Neural cell (in vitro differentiated cells): ENCODE results near the gene ATXN10. TPM values are rescaled to one million over a fixed set of nuclear protein-coding genes. Genes with fewer than 3 reads are reported as not detected.

ENCODE experiments used
- H2AFZ ChIP-seq: fragments of 200-600, 300-800 bp; sonication (generic), shearing (Covaris generic); 2 replicates; pipeline ENCODE4 v1.6.0; 2014; ENCODE audit warnings: low read depth, mild to moderate bottlenecking, antibody characterized with exemption, low read length, moderate library complexity
- H3F3A ChIP-seq: fragments of 200-600 bp; shearing (Covaris generic); 2 replicates; pipeline ENCODE4 v1.6.1; 2016; ENCODE audit warnings: mild to moderate bottlenecking, moderate library complexity, mixed read lengths, antibody characterized with exemption, low read length; ENCODE audit not compliant: insufficient read depth, poor library complexity, severe bottlenecking
- H3K27ac ChIP-seq: fragments of 200-600, 300-800 bp; sonication (generic), shearing (Covaris generic); 2 replicates; pipeline ENCODE4 v1.5.1; 2014; ENCODE audit warnings: mild to moderate bottlenecking, low read length, moderate library complexity
- H3K27me3 ChIP-seq: fragments of 300-800, 200-600 bp; sonication (generic), shearing (Covaris generic); 2 replicates; pipeline ENCODE4 v1.6.0; 2014; ENCODE audit warnings: mild to moderate bottlenecking, low read depth, low read length, moderate library complexity; ENCODE audit not compliant: insufficient read depth
- H3K36me3 ChIP-seq: fragments of 300-800, 200-600 bp; sonication (generic), shearing (Covaris generic); 2 replicates; pipeline ENCODE4 v1.5.1; 2014; ENCODE audit warnings: mild to moderate bottlenecking, antibody characterized with exemption, low read length, moderate library complexity; ENCODE audit not compliant: insufficient read depth
- H3K4me2 ChIP-seq: fragments of 300-800, 200-600 bp; sonication (generic), shearing (Covaris generic); 2 replicates; pipeline ENCODE4 v1.6.0; 2014; ENCODE audit warnings: mild to moderate bottlenecking, low read length
- H3K4me3 ChIP-seq: fragments of 300-800, 200-600 bp; sonication (generic), shearing (Covaris generic); 2 replicates; pipeline ENCODE4 v1.5.1; 2014; ENCODE audit warnings: mild to moderate bottlenecking, low read length, moderate library complexity
- H3K79me2 ChIP-seq: fragments of 200-600 bp; shearing (Covaris generic); replicated peaks from 2 replicates; pipeline ENCODE4 v1.6.0; 2014; ENCODE audit warnings: mild to moderate bottlenecking, low read length, moderate library complexity; ENCODE audit not compliant: insufficient read depth
- H3K9ac ChIP-seq: fragments of 300-800, 200-600 bp; sonication (generic), shearing (Covaris generic); 2 replicates; pipeline ENCODE4 v1.6.1; 2016; ENCODE audit warnings: mild to moderate bottlenecking, low read length, mixed read lengths
- H3K9me2 ChIP-seq: fragments of 200-600 bp; shearing (Covaris generic); 2 replicates; pipeline ENCODE4 v1.6.1; 2016; ENCODE audit warnings: mild to moderate bottlenecking, low read length, mixed read lengths; ENCODE audit not compliant: insufficient read depth
- H3K9me3 ChIP-seq: fragments of 200-600, 300-800 bp; sonication (generic), shearing (Covaris generic); 2 replicates; pipeline ENCODE4 v1.6.1; 2016; ENCODE audit warnings: mild to moderate bottlenecking, mixed run types, low read length, moderate library complexity, mixed read lengths
- H4K20me1 ChIP-seq: fragments of 200-600 bp; shearing (Covaris generic); 2 replicates; pipeline ENCODE4 v1.6.1; 2016; ENCODE audit warnings: mild to moderate bottlenecking, mixed run types; ENCODE audit not compliant: insufficient read depth
- CTCF ChIP-seq: fragments of 450-650 bp; IDR thresholded peaks from 2 replicates; pipeline ENCODE4 v1.5.1; 2014; ENCODE audit warnings: antibody characterized with exemption, mild to moderate bottlenecking, moderate library complexity; ENCODE audit not compliant: poor library complexity, severe bottlenecking
- EP300 ChIP-seq: fragments of 450-650 bp; conservative IDR thresholded peaks from 2 replicates; pipeline ENCODE4 v1.6.1; 2014; ENCODE audit warnings: antibody characterized with exemption, mild to moderate bottlenecking, moderate library complexity; ENCODE audit not compliant: poor library complexity, severe bottlenecking
- EZH2 ChIP-seq: fragments of 200-600, 300-800 bp; shearing (Covaris generic), sonication (generic); IDR thresholded peaks from 2 replicates; pipeline ENCODE4 v1.6.1; 2014; ENCODE audit warnings: antibody characterized with exemption, low read length, borderline replicate concordance, mild to moderate bottlenecking; ENCODE audit not compliant: insufficient read depth, poor library complexity, severe bottlenecking
- MXI1 ChIP-seq: fragments of 450-650 bp; conservative IDR thresholded peaks from 2 replicates; pipeline ENCODE4 v1.6.1; 2014; ENCODE audit warnings: antibody characterized with exemption, mild to moderate bottlenecking; ENCODE audit not compliant: poor library complexity, severe bottlenecking
- POLR2AphosphoS5 ChIP-seq: IDR thresholded peaks from 2 replicates; pipeline ENCODE4 v1.6.1; 2012
- RAD21 ChIP-seq: fragments of 450-650 bp; conservative IDR thresholded peaks from 2 replicates; pipeline ENCODE4 v1.6.1; 2014; ENCODE audit warnings: antibody characterized with exemption, mild to moderate bottlenecking, moderate library complexity
- REST ChIP-seq: IDR thresholded peaks from 2 replicates; pipeline ENCODE4 v1.6.1; 2012; ENCODE audit warnings: borderline replicate concordance
- SMC3 ChIP-seq: fragments of 450-650 bp; conservative IDR thresholded peaks from 2 replicates; pipeline ENCODE4 v1.6.1; 2014; ENCODE audit warnings: antibody characterized with exemption, mild to moderate bottlenecking, moderate library complexity; ENCODE audit not compliant: poor library complexity
- TAF1 ChIP-seq: IDR thresholded peaks from 2 replicates; pipeline ENCODE4 v1.6.1; 2012; ENCODE audit warnings: low read depth
- polyA plus RNA-seq: library from polyadenylated mRNA; depleted of rRNA; stranded (reverse); fragments of >200 nt; gene quantifications from 2 replicates; pipeline ENCODE4 v1.2.3, GENCODE V29; 2014

Gene ATXN10
- polyA plus RNA-seq, 1 donor from 2014 or later, result 321 TPM

- Histone ChIP-seq H2AFZ (no peak overlapping the region), H3K27ac (no peak overlapping the region), H3K4me3 (no peak overlapping the region), H4K20me1 (no peaks in the 10 kb centered on the region), H3K79me2 (no peaks in the 10 kb centered on the region), H3K36me3 (no peaks in the 10 kb centered on the region), H3K4me2 (no peak overlapping the region), H3K9ac (no peak overlapping the region), H3K9me3 (no peaks in the 10 kb centered on the region), H3K27me3 (peaks cover 12% of the 10 kb centered on the region), H3F3A (no peaks in the 10 kb centered on the region), H3K9me2 (no peaks in the 10 kb centered on the region)
- TF ChIP-seq EP300 (no peak), MXI1 (no peak), TAF1 (no peak), SMC3 (no peak), RAD21 (no peak), CTCF (no peak), POLR2AphosphoS5 (no peak), EZH2 (no peak), REST (no peak)
These were observed 170.8 kb downstream of the ATXN10 start for GRCh38 chr22:45842291-45842991.

GRCh38 chr22:45843031-45843430, 171.4 kb downstream of the ATXN10 start:
- no peak for TF ChIP-seq RAD21
- no peak for TF ChIP-seq TAF1
- no peak for TF ChIP-seq EZH2
- no peak for TF ChIP-seq EP300
- no peak for TF ChIP-seq CTCF
- no peak for TF ChIP-seq REST
- no peak for TF ChIP-seq MXI1
- TF ChIP-seq POLR2AphosphoS5, result no peak
- no peak for TF ChIP-seq SMC3
- peaks cover 12% of the 10 kb centered on the region for H3K27me3 ChIP-seq
- H3K36me3 ChIP-seq, result peaks cover 4% of the 10 kb centered on the region
- H3K4me3 ChIP-seq, result no peak overlapping the region
- H3K79me2 ChIP-seq, result no peaks in the 10 kb centered on the region
- H3K27ac ChIP-seq, result no peak overlapping the region
- H3F3A ChIP-seq, result no peaks in the 10 kb centered on the region
- no peaks in the 10 kb centered on the region for H3K9me2 ChIP-seq
- H4K20me1 ChIP-seq, result no peaks in the 10 kb centered on the region
- H3K4me2 ChIP-seq, result no peak overlapping the region
- no peak overlapping the region for H2AFZ ChIP-seq
- H3K9ac ChIP-seq, result no peak overlapping the region
- no peaks in the 10 kb centered on the region for H3K9me3 ChIP-seq
